Measurements from ENCODE around the gene ZNF526. TPM values are rescaled to one million over a fixed set of nuclear protein-coding genes. Genes with fewer than 3 reads are reported as not detected.

Gene ZNF526
- total RNA-seq, 1 donor from 2014 or later = 18.4 TPM

DNA sequence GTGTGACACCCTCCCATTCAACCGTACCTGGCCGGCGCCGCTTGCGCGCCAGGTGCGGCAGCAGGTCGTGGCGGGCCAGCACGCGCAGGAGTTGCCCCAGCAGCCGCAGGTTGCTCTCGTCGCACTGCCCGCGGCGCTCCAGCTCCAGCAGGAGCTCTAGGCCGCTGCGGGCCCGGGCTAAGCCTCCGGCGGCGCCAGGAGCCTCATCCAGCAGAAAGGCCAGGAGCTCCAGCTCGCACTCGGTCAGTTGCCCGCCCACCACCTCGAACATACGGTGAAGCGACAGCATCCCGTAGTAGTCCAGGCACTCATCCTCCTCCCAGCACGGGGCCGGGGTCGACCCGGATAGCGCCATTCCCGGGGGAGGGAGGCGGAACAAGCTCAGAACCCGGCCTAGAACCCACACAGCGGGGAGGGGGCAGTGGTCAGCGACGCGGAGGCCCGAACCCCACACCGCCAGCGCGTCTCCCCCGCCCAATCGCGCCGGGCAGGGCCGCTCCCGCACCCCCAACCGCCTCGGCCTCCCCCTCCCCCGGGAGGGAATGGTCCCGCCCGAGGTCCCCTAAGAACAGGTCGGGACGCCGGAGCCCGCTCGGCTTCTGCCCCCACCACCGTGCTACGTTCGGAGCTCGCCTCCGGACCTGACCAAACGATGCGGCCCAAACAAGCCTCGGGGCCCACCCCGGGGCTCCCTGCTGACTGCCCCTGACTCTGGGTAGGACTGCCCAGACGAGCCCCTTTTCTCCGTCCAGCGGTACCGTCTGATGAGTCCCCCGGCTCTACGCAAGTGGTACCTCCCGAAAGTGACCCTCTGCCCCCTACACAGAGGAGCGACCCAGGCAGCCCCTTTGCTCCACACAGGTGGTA is 3.2 kb upstream of the ZNF526 start:
- Mint-ChIP-seq H3K27me3 (ENCODE audit: insufficient read depth) (peaks cover 2% of the 10 kb centered on the region), H3K27ac (peak overlapping the region; percentile 94), H3K36me3 (ENCODE audit: low read depth) (peaks cover 28% of the 10 kb centered on the region), H3K9me3 (no peaks in the 10 kb centered on the region), H3K4me3 (peak overlapping the region; percentile 99), H3K4me1 (ENCODE audit: low read depth) (peaks cover 64% of the 10 kb centered on the region)
- no peak for DNase-seq (ENCODE audit: low spot score)
- intact Hi-C loops (cut with micrococcal nuclease) = loop anchor here (1.0 to 2.0 kb wide), 10 partner anchors 16 to 141 kb away; partner anchors contain the start of genes ERF, PAFAH1B3, POU2F2 and PRR19

DNA sequence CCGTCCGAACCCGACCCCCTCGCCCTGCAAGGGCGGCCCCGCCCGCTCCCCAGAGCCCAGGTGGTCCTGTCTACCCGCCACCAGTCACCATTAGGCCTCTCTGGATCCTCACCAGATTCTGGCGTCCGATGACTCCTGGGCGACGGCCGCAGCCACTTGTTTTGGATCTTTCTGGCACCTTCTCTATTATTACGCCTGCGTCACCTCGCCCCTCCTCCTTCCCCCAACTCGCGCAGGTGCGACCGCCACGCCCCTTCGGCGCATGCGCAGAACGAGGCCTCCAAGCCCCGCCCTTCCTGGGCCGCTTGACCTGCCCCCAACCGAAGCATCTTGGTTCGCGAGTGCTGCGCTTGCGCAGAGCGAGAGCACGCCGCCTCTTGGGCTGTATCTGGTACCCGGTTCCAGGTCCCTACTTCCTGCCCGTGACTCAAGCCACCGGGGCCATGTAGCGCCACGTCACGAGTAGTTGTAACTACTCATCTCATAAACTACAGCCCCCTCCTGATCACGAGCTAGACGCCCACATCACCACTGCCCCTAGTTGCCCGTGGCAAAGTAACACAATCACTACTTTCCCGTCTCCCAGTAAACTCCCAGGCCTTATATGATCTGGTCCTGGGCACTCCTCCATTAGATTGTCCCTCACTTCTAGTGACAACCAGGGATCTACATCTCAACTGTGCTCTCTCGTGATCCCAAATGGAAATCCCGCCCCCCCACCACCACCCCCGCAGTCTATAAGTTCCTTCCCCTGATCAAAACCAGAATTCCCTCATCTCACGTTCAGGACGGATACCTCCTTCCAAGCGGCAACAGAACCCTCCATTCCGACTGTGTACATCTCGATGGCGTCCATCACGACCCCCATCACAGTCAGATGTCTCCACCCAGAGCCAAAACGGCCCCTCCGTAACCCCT is 2.3 kb upstream of the ZNF526 start, which contains the start of gene DEDD2:
Gene DEDD2 (minus strand): TSS at position 158 of the 918 bp plus-strand sequence. CDS start 670 bp downstream, outside the sequence.
- Mint-ChIP-seq H3K9me3 (no peaks in the 10 kb centered on the region), H3K27me3 (ENCODE audit: insufficient read depth) (peaks cover 2% of the 10 kb centered on the region), H3K4me3 (peak within 1 kb of the TSS; percentile 99), H3K27ac (peak within 1 kb of the TSS; percentile 94), H3K4me1 (ENCODE audit: low read depth) (peaks cover 68% of the 10 kb centered on the region), H3K36me3 (ENCODE audit: low read depth) (peaks cover 32% of the 10 kb centered on the region)
- peak; percentile 100 for DNase-seq (ENCODE audit: low spot score)
- intact Hi-C loops (cut with micrococcal nuclease) = loop anchor here (1.0 to 2.0 kb wide), 10 partner anchors 16 to 141 kb away; partner anchors contain the start of genes ERF, PAFAH1B3, POU2F2 and PRR19

DNA sequence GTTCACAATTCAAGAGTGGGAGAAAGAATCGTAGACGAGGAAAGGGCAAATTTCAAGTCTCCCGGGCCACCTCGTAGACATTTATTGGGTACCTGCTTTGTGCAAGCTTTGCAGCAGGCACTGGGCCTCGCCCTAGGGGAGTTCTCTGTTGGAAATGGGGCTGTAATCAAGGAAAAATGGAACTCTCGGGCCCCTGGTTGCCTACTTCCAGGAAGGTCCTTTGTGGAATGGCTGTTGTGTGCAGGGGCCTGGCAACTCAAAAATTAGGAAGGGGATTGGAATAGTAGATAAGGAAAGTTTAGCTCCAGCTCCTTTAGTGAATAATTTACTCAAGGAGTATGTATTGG is 612 bp downstream of the ZNF526 start:
- Mint-ChIP-seq H3K27me3 (ENCODE audit: insufficient read depth) (peaks cover 2% of the 10 kb centered on the region), H3K4me3 (peak overlapping the region; percentile 99), H3K27ac (peak overlapping the region; percentile 94), H3K9me3 (no peaks in the 10 kb centered on the region), H3K36me3 (ENCODE audit: low read depth) (peaks cover 25% of the 10 kb centered on the region), H3K4me1 (ENCODE audit: low read depth) (peaks cover 46% of the 10 kb centered on the region)
- no peak for DNase-seq (ENCODE audit: low spot score)
- intact Hi-C loops (cut with micrococcal nuclease) = loop anchor here (1.0 kb wide), 4 partner anchors 22 to 112 kb away; partner anchors contain the start of genes GSK3A and MEGF8

DNA sequence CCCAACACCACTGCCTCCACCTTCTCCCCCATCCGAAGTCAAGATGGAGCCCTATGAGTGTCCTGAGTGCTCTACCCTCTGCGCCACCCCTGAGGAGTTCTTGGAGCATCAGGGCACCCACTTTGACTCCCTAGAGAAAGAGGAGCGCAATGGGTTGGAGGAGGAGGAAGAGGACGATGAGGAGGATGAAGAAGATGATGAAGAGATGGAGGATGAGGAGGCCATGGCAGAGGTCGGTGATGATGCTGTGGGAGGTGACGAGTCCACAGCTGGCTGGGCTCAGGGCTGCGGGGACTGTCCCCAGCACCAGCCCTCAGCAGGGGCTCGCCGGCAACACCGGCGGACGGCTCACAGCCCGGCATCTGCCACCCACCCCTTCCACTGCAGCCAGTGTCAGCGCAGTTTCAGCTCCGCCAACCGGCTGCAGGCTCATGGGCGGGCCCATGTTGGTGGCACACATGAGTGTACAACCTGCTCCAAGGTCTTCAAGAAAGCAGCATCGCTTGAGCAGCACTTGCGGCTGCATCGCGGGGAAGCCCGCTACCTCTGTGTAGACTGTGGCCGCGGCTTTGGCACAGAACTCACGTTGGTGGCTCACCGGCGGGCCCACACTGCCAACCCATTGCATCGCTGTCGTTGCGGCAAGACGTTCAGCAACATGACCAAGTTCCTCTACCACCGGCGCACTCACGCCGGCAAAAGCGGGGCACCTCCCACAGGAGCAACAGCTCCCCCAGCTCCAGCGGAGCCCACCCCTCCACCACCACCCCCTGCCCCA is 5.0 kb downstream of the ZNF526 start:
- intact Hi-C loops (cut with micrococcal nuclease) = no loop called here
- H3K27ac Mint-ChIP-seq = no peak overlapping the region
- peaks cover 45% of the 10 kb centered on the region for H3K36me3 Mint-ChIP-seq (ENCODE audit: low read depth)
- no peak for DNase-seq (ENCODE audit: low spot score)
- no peaks in the 10 kb centered on the region for H3K27me3 Mint-ChIP-seq (ENCODE audit: insufficient read depth)
- H3K4me3 Mint-ChIP-seq = no peak overlapping the region
- peaks cover 24% of the 10 kb centered on the region for H3K4me1 Mint-ChIP-seq (ENCODE audit: low read depth)
- H3K9me3 Mint-ChIP-seq = no peaks in the 10 kb centered on the region

DNA sequence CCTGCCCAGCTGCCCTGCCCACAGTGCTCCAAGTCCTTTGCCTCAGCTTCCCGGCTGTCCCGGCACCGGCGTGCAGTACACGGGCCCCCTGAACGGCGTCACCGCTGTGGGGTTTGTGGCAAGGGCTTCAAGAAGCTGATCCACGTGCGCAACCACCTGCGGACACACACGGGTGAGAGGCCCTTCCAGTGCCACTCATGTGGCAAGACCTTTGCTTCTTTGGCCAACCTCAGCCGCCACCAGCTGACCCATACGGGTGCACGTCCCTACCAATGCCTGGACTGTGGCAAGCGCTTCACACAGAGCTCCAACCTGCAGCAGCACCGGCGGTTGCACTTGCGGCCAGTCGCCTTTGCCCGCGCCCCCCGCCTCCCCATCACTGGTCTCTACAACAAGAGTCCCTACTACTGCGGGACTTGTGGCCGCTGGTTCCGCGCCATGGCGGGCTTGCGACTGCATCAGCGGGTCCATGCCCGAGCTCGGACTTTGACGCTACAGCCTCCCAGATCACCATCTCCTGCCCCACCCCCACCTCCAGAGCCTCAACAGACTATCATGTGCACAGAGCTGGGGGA is 5.7 kb downstream of the ZNF526 start:
- Mint-ChIP-seq H3K4me3 (no peak overlapping the region), H3K27me3 (ENCODE audit: insufficient read depth) (no peaks in the 10 kb centered on the region), H3K27ac (no peak overlapping the region), H3K4me1 (ENCODE audit: low read depth) (peaks cover 20% of the 10 kb centered on the region), H3K36me3 (ENCODE audit: low read depth) (peaks cover 41% of the 10 kb centered on the region), H3K9me3 (no peaks in the 10 kb centered on the region)
- no peak for DNase-seq (ENCODE audit: low spot score)
- intact Hi-C loops (cut with micrococcal nuclease) = no loop called here

DNA sequence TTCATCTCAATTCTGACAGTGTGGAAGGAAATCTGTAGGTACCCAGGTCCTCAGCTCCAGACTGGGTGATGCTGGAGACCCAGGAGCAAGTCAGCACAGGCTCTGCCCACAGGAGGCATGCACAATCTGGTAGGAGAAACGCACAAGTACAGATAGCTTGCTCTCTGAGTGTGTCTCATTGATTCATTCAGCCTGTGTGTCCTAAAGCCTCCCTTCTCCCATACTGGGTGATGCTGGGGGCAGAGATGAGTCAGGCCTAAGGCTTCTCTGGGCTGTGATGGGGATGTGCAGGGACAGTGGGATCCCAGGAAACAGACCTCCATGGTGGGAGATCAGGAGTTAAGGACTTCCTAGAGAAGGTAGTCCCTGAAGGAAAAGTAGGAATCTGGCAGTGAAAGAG is 6.8 kb downstream of the ZNF526 start:
- Mint-ChIP-seq H3K27me3 (ENCODE audit: insufficient read depth) (no peaks in the 10 kb centered on the region), H3K36me3 (ENCODE audit: low read depth) (peaks cover 45% of the 10 kb centered on the region), H3K4me3 (no peak overlapping the region), H3K4me1 (ENCODE audit: low read depth) (peaks cover 17% of the 10 kb centered on the region), H3K9me3 (no peaks in the 10 kb centered on the region), H3K27ac (no peak overlapping the region)
- intact Hi-C loops (cut with micrococcal nuclease) = no loop called here
- no peak for DNase-seq (ENCODE audit: low spot score)

DNA sequence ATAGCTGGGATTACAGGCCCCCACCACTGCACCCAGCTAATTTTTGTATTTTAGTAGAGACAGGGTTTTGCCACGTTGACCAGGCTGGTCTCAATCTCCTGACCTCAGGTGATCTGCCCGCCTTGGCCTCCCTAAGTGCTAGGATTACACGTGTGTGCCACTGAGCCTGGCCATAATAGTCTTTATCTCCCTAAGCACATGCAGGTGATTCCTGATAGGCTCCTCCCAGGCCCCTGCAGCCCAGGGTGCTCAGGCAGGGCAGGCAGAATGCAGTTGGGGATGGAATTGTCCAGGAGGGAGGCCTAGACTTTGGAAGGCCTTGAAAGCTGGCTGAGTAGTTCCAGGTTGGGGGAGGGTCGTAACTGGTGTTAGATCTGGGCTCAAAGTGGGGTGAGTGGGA is 8.5 kb downstream of the ZNF526 start:
- intact Hi-C loops (cut with micrococcal nuclease) = no loop called here
- DNase-seq (ENCODE audit: low spot score) = no peak
- Mint-ChIP-seq H3K4me3 (no peak overlapping the region), H3K27me3 (ENCODE audit: insufficient read depth) (no peaks in the 10 kb centered on the region), H3K27ac (peak overlapping the region; percentile 11), H3K4me1 (ENCODE audit: low read depth) (peaks cover 13% of the 10 kb centered on the region), H3K36me3 (ENCODE audit: low read depth) (peaks cover 48% of the 10 kb centered on the region), H3K9me3 (no peaks in the 10 kb centered on the region)

DNA sequence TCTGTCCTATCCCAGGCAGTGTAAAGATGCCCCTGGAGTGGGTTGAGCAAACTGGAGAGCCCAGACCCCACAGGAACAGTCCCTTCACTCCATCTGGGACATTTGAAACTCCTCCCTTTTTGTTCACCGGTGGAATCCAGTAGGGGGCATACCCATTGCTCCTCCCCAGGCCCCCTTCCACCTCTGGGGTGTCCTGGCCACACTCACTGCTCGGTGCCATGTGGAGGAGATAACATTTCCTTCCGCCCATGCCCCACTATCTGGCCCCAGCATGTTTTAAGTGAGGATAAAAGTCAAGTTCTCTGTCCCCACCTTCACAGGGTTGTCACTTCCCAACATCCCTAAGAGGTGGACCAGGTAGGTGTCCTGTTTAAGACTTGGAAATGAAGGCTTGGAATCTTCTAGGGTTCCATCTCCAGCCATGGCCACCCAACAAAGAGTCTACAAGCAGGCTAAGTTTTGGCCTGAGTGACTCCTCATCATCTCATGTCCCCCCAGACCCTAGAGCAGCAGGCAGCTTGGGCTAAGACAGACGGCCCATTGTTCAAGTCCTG is 9.3 kb downstream of the ZNF526 start:
- Mint-ChIP-seq H3K27ac (no peak overlapping the region), H3K36me3 (ENCODE audit: low read depth) (peaks cover 48% of the 10 kb centered on the region), H3K4me1 (ENCODE audit: low read depth) (peaks cover 15% of the 10 kb centered on the region), H3K9me3 (no peaks in the 10 kb centered on the region), H3K27me3 (ENCODE audit: insufficient read depth) (no peaks in the 10 kb centered on the region), H3K4me3 (no peak overlapping the region)
- intact Hi-C loops (cut with micrococcal nuclease) = no loop called here
- no peak for DNase-seq (ENCODE audit: low spot score)

DNA sequence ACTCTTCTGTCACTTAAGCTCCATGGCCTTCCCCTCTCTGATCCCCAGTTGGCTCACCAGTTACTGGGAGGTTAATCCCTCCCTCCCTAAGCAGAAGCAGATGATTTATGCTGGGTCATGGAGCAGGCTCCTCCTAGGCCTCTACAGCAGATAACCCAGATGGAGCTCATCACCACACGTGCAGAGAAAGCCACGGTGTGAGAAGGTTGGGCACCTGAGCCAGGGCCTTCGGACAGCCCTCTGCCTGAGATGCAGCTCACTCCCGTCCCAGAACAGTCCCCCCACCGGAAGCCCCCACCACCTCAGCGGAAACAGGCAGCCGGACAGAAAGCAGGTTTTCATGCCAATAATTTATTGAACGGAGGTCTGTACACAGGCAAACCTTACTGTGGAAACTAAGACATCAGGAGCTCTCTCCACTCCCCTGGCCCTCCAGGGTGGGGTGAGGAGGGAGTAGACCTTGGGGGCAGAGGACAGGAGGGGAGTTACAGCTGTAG is 9.8 kb downstream of the ZNF526 start:
- H3K9me3 Mint-ChIP-seq = no peaks in the 10 kb centered on the region
- H3K27me3 Mint-ChIP-seq (ENCODE audit: insufficient read depth) = no peaks in the 10 kb centered on the region
- peaks cover 46% of the 10 kb centered on the region for H3K36me3 Mint-ChIP-seq (ENCODE audit: low read depth)
- H3K4me1 Mint-ChIP-seq (ENCODE audit: low read depth) = peaks cover 15% of the 10 kb centered on the region
- DNase-seq (ENCODE audit: low spot score) = no peak
- H3K27ac Mint-ChIP-seq = no peak overlapping the region
- H3K4me3 Mint-ChIP-seq = no peak overlapping the region
- intact Hi-C loops (cut with micrococcal nuclease) = no loop called here

DNA sequence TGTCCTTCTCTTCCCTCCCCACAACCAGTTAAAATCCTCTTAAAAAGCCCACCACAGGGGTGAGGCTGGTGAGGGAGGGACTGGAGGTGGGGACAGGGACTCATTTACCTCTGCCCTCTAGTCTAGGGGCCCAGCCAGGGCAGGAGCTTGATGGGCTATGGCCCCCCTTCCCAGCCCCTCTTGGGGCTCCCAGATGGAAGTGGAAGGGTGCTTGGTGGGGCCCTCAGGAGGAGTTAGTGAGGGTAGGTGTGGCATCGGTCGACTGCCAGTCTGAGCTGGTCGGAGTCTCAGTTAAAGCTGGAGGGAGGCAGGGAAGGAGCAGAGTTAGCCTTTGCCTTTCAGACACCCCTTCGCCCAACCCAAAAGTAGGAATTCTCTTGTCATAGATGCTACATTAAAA is 10.5 kb downstream of the ZNF526 start:
- Mint-ChIP-seq H3K9me3 (no peaks in the 10 kb centered on the region), H3K4me1 (ENCODE audit: low read depth) (peaks cover 15% of the 10 kb centered on the region), H3K4me3 (no peak overlapping the region), H3K36me3 (ENCODE audit: low read depth) (peaks cover 50% of the 10 kb centered on the region), H3K27ac (no peak overlapping the region), H3K27me3 (ENCODE audit: insufficient read depth) (no peaks in the 10 kb centered on the region)
- intact Hi-C loops (cut with micrococcal nuclease) = no loop called here
- DNase-seq (ENCODE audit: low spot score) = no peak

DNA sequence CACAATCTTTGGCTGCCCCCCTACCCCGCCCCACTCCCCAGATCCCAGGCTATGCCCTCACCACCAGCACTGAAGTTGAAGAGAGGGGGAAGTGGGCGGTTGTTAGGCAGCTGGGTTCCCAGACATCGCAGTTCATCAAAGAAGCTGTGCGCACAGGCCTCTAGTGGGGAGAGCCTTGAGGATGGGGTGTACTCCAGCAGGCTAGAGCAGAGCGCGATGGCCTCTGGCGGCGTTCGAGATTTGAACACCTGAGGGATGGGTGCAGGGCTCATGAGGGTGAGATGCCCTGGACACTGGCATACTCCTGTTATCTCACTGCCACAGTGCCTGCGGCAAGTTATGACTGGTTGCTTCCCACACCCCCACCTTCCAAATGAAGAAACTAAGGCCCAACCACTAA is 12.3 kb downstream of the ZNF526 start:
- Mint-ChIP-seq H3K4me3 (no peak overlapping the region), H3K27ac (no peak overlapping the region), H3K9me3 (no peaks in the 10 kb centered on the region), H3K4me1 (ENCODE audit: low read depth) (peaks cover 7% of the 10 kb centered on the region), H3K36me3 (ENCODE audit: low read depth) (peaks cover 49% of the 10 kb centered on the region), H3K27me3 (ENCODE audit: insufficient read depth) (no peaks in the 10 kb centered on the region)
- intact Hi-C loops (cut with micrococcal nuclease) = no loop called here
- DNase-seq (ENCODE audit: low spot score) = no peak

DNA sequence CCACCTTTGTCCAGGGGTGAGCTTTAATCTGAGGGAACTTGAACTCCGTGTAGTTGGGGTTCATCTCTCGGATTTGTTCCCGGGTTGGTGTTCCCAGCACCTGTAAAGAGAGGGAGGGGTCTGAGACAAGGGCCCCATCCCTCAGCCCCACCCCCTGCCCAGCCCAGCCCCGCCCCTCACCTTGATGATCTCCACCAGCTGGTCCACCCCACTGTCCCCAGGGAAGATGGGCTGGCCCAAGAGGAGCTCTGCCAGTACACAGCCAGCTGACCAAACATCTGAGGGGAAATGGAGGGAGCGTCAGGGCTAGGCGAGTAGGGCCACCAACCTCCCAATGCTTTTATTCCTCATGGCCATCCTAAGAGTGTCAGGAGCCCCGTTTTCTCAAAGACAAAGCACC is 13.0 kb downstream of the ZNF526 start:
- H3K9me3 Mint-ChIP-seq = no peaks in the 10 kb centered on the region
- intact Hi-C loops (cut with micrococcal nuclease) = no loop called here
- peak overlapping the region; percentile 44 for H3K27ac Mint-ChIP-seq
- peaks cover 7% of the 10 kb centered on the region for H3K4me1 Mint-ChIP-seq (ENCODE audit: low read depth)
- no peak for DNase-seq (ENCODE audit: low spot score)
- H3K36me3 Mint-ChIP-seq (ENCODE audit: low read depth) = peaks cover 45% of the 10 kb centered on the region
- no peak overlapping the region for H3K4me3 Mint-ChIP-seq
- H3K27me3 Mint-ChIP-seq (ENCODE audit: insufficient read depth) = no peaks in the 10 kb centered on the region
